ENCODE data around the gene WDCP.

The WDCP gene

DNA sequence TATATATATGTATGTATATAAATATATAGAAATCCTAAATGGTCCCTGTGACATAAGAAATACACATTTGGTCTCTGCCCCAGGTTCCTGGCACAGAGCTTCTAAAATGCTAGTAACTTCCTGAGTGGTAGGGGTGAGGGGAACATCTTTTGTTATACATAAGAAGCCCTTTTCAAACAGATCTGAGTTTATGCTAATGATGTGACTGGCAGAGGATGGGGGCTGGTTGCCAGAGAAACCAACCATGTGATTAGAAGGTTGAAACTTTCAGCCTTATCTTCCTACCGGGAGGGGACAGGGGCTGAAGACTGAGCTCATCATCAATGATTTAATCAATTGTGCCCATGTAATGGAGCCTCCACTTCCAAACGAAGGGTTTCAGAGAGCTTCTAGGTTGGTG lies 21.0 kb downstream of the WDCP start:
- TF ChIP-seq, protein P1, sequence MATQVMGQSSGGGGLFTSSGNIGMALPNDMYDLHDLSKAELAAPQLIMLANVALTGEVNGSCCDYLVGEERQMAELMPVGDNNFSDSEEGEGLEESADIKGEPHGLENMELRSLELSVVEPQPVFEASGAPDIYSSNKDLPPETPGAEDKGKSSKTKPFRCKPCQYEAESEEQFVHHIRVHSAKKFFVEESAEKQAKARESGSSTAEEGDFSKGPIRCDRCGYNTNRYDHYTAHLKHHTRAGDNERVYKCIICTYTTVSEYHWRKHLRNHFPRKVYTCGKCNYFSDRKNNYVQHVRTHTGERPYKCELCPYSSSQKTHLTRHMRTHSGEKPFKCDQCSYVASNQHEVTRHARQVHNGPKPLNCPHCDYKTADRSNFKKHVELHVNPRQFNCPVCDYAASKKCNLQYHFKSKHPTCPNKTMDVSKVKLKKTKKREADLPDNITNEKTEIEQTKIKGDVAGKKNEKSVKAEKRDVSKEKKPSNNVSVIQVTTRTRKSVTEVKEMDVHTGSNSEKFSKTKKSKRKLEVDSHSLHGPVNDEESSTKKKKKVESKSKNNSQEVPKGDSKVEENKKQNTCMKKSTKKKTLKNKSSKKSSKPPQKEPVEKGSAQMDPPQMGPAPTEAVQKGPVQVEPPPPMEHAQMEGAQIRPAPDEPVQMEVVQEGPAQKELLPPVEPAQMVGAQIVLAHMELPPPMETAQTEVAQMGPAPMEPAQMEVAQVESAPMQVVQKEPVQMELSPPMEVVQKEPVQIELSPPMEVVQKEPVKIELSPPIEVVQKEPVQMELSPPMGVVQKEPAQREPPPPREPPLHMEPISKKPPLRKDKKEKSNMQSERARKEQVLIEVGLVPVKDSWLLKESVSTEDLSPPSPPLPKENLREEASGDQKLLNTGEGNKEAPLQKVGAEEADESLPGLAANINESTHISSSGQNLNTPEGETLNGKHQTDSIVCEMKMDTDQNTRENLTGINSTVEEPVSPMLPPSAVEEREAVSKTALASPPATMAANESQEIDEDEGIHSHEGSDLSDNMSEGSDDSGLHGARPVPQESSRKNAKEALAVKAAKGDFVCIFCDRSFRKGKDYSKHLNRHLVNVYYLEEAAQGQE (IDR thresholded peaks at IDR 0.05; ENCODE audit: low read depth) = no peak
- no peak for TF ChIP-seq FOXM1 (IDR thresholded peaks at IDR 0.05; ENCODE audit: borderline replicate concordance, low read depth)
- no peak for TF ChIP-seq ZBTB7A (IDR thresholded peaks at IDR 0.05; ENCODE audit: low read depth)
- no peak for TF ChIP-seq YY1 (IDR thresholded peaks at IDR 0.05; ENCODE audit: low read depth)
- TF ChIP-seq, protein P2, sequence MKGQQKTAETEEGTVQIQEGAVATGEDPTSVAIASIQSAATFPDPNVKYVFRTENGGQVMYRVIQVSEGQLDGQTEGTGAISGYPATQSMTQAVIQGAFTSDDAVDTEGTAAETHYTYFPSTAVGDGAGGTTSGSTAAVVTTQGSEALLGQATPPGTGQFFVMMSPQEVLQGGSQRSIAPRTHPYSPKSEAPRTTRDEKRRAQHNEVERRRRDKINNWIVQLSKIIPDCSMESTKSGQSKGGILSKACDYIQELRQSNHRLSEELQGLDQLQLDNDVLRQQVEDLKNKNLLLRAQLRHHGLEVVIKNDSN (IDR thresholded peaks at IDR 0.05) = no peak
- TF ChIP-seq CREB1 (IDR thresholded peaks at IDR 0.05; ENCODE audit: low read depth) = no peak
- no peak for TF ChIP-seq TAF1 (IDR thresholded peaks at IDR 0.05; ENCODE audit: low read depth)
- TF ChIP-seq TCF12 (IDR thresholded peaks at IDR 0.05; ENCODE audit: low read depth) = no peak

GRCh38 chr2:24024996-24025663 lies 22.1 kb downstream of the WDCP start:
- TF ChIP-seq TEAD4 (IDR thresholded peaks at IDR 0.05) (no peak), ZBTB7A (IDR thresholded peaks at IDR 0.05; ENCODE audit: low read depth) (no peak), CREB1 (IDR thresholded peaks at IDR 0.05; ENCODE audit: low read depth) (no peak), YY1 (IDR thresholded peaks at IDR 0.05; ENCODE audit: low read depth) (no peak), EGR1 (IDR thresholded peaks at IDR 0.05) (no peak), RAD21 (IDR thresholded peaks at IDR 0.05; ENCODE audit: low read depth) (no peak), CEBPB (IDR thresholded peaks at IDR 0.05) (no peak), TCF12 (IDR thresholded peaks at IDR 0.05; ENCODE audit: low read depth) (no peak), FOXM1 (IDR thresholded peaks at IDR 0.05; ENCODE audit: borderline replicate concordance, low read depth) (no peak), TAF1 (IDR thresholded peaks at IDR 0.05; ENCODE audit: low read depth) (no peak), EP300 (IDR thresholded peaks at IDR 0.05; ENCODE audit: borderline replicate concordance) (no peak), NFIC (IDR thresholded peaks at IDR 0.05) (no peak)
- TF ChIP-seq, protein P3, sequence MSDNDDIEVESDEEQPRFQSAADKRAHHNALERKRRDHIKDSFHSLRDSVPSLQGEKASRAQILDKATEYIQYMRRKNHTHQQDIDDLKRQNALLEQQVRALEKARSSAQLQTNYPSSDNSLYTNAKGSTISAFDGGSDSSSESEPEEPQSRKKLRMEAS (IDR thresholded peaks at IDR 0.05) = no peak
- TF ChIP-seq, protein P1 (IDR thresholded peaks at IDR 0.05; ENCODE audit: low read depth) = no peak
- TF ChIP-seq, protein P2 (IDR thresholded peaks at IDR 0.05) = no peak

DNA sequence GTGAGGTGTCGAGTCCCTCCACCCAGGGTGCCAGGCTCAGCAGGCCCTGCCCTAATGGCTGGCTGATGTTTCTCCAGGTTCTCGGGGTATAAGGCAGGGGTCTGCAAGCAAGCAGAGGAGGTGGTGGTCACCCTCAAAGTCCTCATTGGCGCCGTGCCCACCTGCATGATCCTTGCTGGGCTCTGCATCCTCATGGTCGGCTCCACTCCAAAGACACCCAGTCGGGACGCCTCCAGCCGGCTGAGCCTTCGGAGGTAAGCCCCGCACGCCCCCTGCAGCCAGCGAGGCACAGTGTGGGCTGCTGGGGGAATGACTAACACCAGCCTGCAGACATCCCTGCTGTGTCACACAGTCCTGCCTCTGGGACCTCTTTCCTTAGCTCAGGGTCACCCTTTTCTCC lies 23.2 kb downstream of the WDCP start:
- TF ChIP-seq TAF1 (IDR thresholded peaks at IDR 0.05; ENCODE audit: low read depth) (no peak), TEAD4 (IDR thresholded peaks at IDR 0.05) (no peak), ZBTB7A (IDR thresholded peaks at IDR 0.05; ENCODE audit: low read depth) (no peak), EGR1 (IDR thresholded peaks at IDR 0.05) (no peak), CEBPB (IDR thresholded peaks at IDR 0.05) (no peak), YY1 (IDR thresholded peaks at IDR 0.05; ENCODE audit: low read depth) (no peak), FOXM1 (IDR thresholded peaks at IDR 0.05; ENCODE audit: borderline replicate concordance, low read depth) (no peak), CREB1 (IDR thresholded peaks at IDR 0.05; ENCODE audit: low read depth) (no peak), RAD21 (IDR thresholded peaks at IDR 0.05; ENCODE audit: low read depth) (no peak; the same call in 1 of the 2 replicates), NFIC (IDR thresholded peaks at IDR 0.05) (no peak), TCF12 (IDR thresholded peaks at IDR 0.05; ENCODE audit: low read depth) (no peak), EP300 (IDR thresholded peaks at IDR 0.05; ENCODE audit: borderline replicate concordance) (no peak)
- TF ChIP-seq, protein P2 (IDR thresholded peaks at IDR 0.05) = no peak
- TF ChIP-seq, protein P3 (IDR thresholded peaks at IDR 0.05) = no peak
- TF ChIP-seq, protein P1 (IDR thresholded peaks at IDR 0.05; ENCODE audit: low read depth) = no peak

Data from Ishikawa (cell line).